ENCODE results near the gene RASAL2. TPM values are rescaled to one million over a fixed set of nuclear protein-coding genes. Genes with fewer than 3 reads are reported as not detected.
A peak's percentile ranks its signal among the peaks of the same experiment; 100 is the strongest.

RASAL2 gene
- total and polyA plus RNA-seq, 2 of the 13 experiments (the other 11 are each of a cell fraction or from before 2014, with no cell fraction given), result 5.4 to 5.9 TPM

- TF ChIP-seq ZNF547 (CRISPR knock-in tag; IDR thresholded peaks at IDR 0.05) (0 out of 2 replicates have a peak, but pooled peaks have one; percentile 4), ZNF460 (CRISPR knock-in tag; IDR thresholded peaks at IDR 0.05; ENCODE audit: borderline replicate concordance) (no peak), MLLT10 (CRISPR knock-in tag; IDR thresholded peaks at IDR 0.05) (no peak), ZNF577 (CRISPR knock-in tag; IDR thresholded peaks at IDR 0.05; ENCODE audit: borderline replicate concordance, low read depth) (no peak), ZNF124 (CRISPR knock-in tag; IDR thresholded peaks at IDR 0.05) (no peak), AKAP8 (CRISPR knock-in tag; IDR thresholded peaks at IDR 0.05) (0 out of 2 replicates have a peak, but pooled peaks have one; percentile 42), XRCC5 (optimal IDR thresholded peaks at IDR 0.05; ENCODE audit: low read length) (peak; percentile 56), ZFP82 (CRISPR knock-in tag; IDR thresholded peaks at IDR 0.05; ENCODE audit: borderline replicate concordance) (no peak), KAT7 (CRISPR knock-in tag; IDR thresholded peaks at IDR 0.05; ENCODE audit: borderline replicate concordance) (peak; percentile 92), ZNF10 (CRISPR knock-in tag; IDR thresholded peaks at IDR 0.05; ENCODE audit: borderline replicate concordance, low read depth) (no peak), ATF7 (IDR thresholded peaks at IDR 0.05) (no peak), ATF7 (CRISPR knock-in tag; IDR thresholded peaks at IDR 0.05) (no peak), RBAK (CRISPR knock-in tag; IDR thresholded peaks at IDR 0.05) (no peak), TBX2 (CRISPR knock-in tag; IDR thresholded peaks at IDR 0.05; ENCODE audit: borderline replicate concordance) (no peak), NR2C2 (CRISPR knock-in tag; IDR thresholded peaks at IDR 0.05; ENCODE audit: borderline replicate concordance) (no peak), TAF15 (IDR thresholded peaks at IDR 0.05; ENCODE audit: low read depth, low read length, poor library complexity, severe bottlenecking) (no peak), ZNF234 (CRISPR knock-in tag; conservative IDR thresholded peaks at IDR 0.05) (0 out of 2 replicates have a peak, but pooled peaks have one; percentile 75), POGZ (CRISPR knock-in tag; IDR thresholded peaks at IDR 0.05) (peak; percentile 9; the same call in 1 of the 2 replicates), GABPA (IDR thresholded peaks at IDR 0.05; ENCODE audit: low read depth, low read length) (no peak), GABPA (CRISPR knock-in tag; IDR thresholded peaks at IDR 0.05; ENCODE audit: low read depth) (no peak), SIX4 (CRISPR knock-in tag; IDR thresholded peaks at IDR 0.05) (no peak), ZNF101 (CRISPR knock-in tag; IDR thresholded peaks at IDR 0.05; ENCODE audit: borderline replicate concordance, low read depth) (no peak), RELA (CRISPR knock-in tag; IDR thresholded peaks at IDR 0.05) (no peak), MTF1 (CRISPR knock-in tag; IDR thresholded peaks at IDR 0.05) (no peak), ZMYM4 (CRISPR knock-in tag; IDR thresholded peaks at IDR 0.05) (0 out of 2 replicates have a peak, but pooled peaks have one; percentile 22), REPIN1 (CRISPR knock-in tag; IDR thresholded peaks at IDR 0.05; ENCODE audit: borderline replicate concordance, low read depth) (peak; percentile 49; the same call in 1 of the 2 replicates), GLI4 (CRISPR knock-in tag; IDR thresholded peaks at IDR 0.05; ENCODE audit: borderline replicate concordance) (no peak), ZNF432 (CRISPR knock-in tag; IDR thresholded peaks at IDR 0.05; ENCODE audit: borderline replicate concordance) (no peak), NFKBIZ (CRISPR knock-in tag; IDR thresholded peaks at IDR 0.05) (no peak), STAT5B (CRISPR knock-in tag; IDR thresholded peaks at IDR 0.05) (no peak), ZNF333 (CRISPR knock-in tag; IDR thresholded peaks at IDR 0.05; ENCODE audit: borderline replicate concordance) (0 out of 2 replicates have a peak, but pooled peaks have one; percentile 63), SP1 (IDR thresholded peaks at IDR 0.05) (no peak), SP1 (CRISPR knock-in tag; IDR thresholded peaks at IDR 0.05) (no peak), MEF2D (CRISPR knock-in tag; IDR thresholded peaks at IDR 0.05) (no peak), FOXA3 (CRISPR knock-in tag; IDR thresholded peaks at IDR 0.05) (no peak)
- TF ChIP-seq, protein P1, sequence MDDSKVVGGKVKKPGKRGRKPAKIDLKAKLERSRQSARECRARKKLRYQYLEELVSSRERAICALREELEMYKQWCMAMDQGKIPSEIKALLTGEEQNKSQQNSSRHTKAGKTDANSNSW (CRISPR knock-in tag; IDR thresholded peaks at IDR 0.05; ENCODE audit: borderline replicate concordance), result no peak
Measured at GRCh38 chr1:178093951-178094738, at the start of gene RASAL2 (continued).

All from HepG2 (cell line).